ENCODE data around the gene SLBP.
A peak's percentile ranks its signal among the peaks of the same experiment; 100 is the strongest.

SLBP gene

GRCh38 chr4:1684506-1685234 lies 27.4 kb downstream of the SLBP start:
- DNase-seq (ENCODE audit: low read depth): no peak
- TF ChIP-seq CTCF (IDR thresholded peaks at IDR 0.05; ENCODE audit: insufficient read depth, low read depth, low read length, missing control alignments): no peak
- peak overlapping the region; percentile 55 for H3K4me3 ChIP-seq (ENCODE audit: low read depth, low read length)

DNA sequence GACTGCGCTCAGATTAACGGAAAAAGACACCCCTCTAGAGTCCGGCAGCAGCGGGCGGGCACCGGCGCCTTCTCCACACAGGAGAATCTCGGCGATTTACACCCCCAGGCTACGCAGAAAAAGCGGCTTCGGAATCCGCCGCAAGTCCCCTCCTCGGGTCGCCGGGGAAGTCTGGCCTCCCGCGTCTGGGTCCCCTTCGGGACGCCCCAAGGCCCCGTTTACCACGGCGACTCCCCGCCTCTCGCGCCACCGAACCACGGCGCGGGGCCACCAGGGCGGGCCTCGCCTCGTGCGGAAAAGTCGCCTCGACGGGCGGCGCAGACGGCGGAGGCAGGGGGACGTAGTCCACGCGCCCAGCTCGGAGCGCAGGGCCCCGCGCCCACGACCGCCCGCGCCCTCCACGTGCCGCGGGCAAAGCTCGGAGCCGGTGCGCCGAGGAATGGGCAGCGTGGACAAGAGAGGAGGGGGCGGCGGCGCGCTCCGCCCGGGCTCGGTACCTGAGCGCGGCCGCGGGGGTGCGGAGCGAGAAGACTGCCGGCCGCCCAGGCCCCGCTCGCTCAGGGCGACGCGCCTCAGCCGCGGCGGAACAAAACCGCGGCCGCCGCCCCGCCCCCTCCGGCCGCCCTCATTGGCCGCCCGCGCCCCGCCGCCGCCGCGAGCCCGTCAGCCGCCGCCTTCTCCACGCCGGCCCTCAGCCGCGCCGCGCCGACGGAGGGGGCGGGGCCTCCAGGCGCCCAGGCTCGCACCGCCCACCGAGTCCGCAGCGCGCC lies 28.2 kb downstream of the SLBP start, which contains the start of gene FAM53A:
Gene FAM53A, minus strand, starts transcription at position 578 of the 770 bp plus-strand sequence. CDS start 15,572 bp downstream, outside the sequence.
- TF ChIP-seq CTCF (IDR thresholded peaks at IDR 0.05; ENCODE audit: insufficient read depth, low read depth, low read length, missing control alignments): no peak
- peak; percentile 94 for DNase-seq (ENCODE audit: low read depth)
- H3K4me3 ChIP-seq (ENCODE audit: low read depth, low read length): peak within 1 kb of the TSS; percentile 67

- H3K4me3 ChIP-seq (ENCODE audit: low read depth, low read length): peak overlapping the region; percentile 67
- TF ChIP-seq CTCF (IDR thresholded peaks at IDR 0.05; ENCODE audit: insufficient read depth, low read depth, low read length, missing control alignments): no peak
- peak; percentile 20 for DNase-seq (ENCODE audit: low read depth)
These were observed 28.8 kb downstream of the SLBP start for GRCh38 chr4:1683261-1683735.

GRCh38 chr4:1682860-1683259 lies 29.3 kb downstream of the SLBP start:
- no peak for DNase-seq (ENCODE audit: low read depth)
- H3K4me3 ChIP-seq (ENCODE audit: low read depth, low read length): peak overlapping the region; percentile 67; the same call in 1 of the 2 replicates
- TF ChIP-seq CTCF (IDR thresholded peaks at IDR 0.05; ENCODE audit: insufficient read depth, low read depth, low read length, missing control alignments): no peak

GRCh38 chr4:1678244-1678643 lies 33.9 kb downstream of the SLBP start:
- H3K4me3 ChIP-seq (ENCODE audit: low read depth, low read length): no peak overlapping the region
- TF ChIP-seq CTCF (IDR thresholded peaks at IDR 0.05; ENCODE audit: insufficient read depth, low read depth, low read length, missing control alignments): no peak
- DNase-seq (ENCODE audit: low read depth): no peak

- H3K4me3 ChIP-seq (ENCODE audit: low read depth, low read length): no peak overlapping the region
- no peak for TF ChIP-seq CTCF (IDR thresholded peaks at IDR 0.05; ENCODE audit: insufficient read depth, low read depth, low read length, missing control alignments)
- DNase-seq (ENCODE audit: low read depth): no peak
These were observed 35.3 kb downstream of the SLBP start for GRCh38 chr4:1676605-1677525.

All from GM12865 (cell line).